Kidney (tissue), 14 donors: ENCODE measurements around the gene PRR5L. TPM values are rescaled to one million over a fixed set of nuclear protein-coding genes. Genes with fewer than 3 reads are reported as not detected.

ENCODE experiments used
- DNase-seq, 5 donors: peaks; one replicate each; pipeline ENCODE4 v3.0.0-alpha.2; 2013 to 2020
- FAIRE-seq: peaks from 2 replicates; lab custom pipeline; 2012; peaks lifted over from hg19 to GRCh38; lab: Jason Lieb, UNC
- H3K27ac ChIP-seq, 2 donors: one replicate each; pipeline ENCODE4 v1.7.0; 2013; ENCODE audit warnings: low read depth in 2 of 2, low read length in 2 of 2, inconsistent platforms in 1 of 2
- H3K27me3 ChIP-seq: one replicate; pipeline ENCODE4 v1.7.1; 2013; ENCODE audit warnings: low read length, inconsistent platforms; ENCODE audit not compliant: control insufficient read depth, insufficient read depth
- H3K36me3 ChIP-seq, 3 donors: one replicate each; pipeline versions ENCODE4 v1.7.0 to v1.7.1; 2013; ENCODE audit warnings: low read length in 3 of 3, control low read depth in 1 of 3, inconsistent platforms in 1 of 3; ENCODE audit not compliant: insufficient read depth in 3 of 3, control insufficient read depth in 2 of 3
- H3K4me1 ChIP-seq, 3 donors: one replicate each; pipeline versions ENCODE4 v1.7.0 to v1.7.1; 2013; ENCODE audit warnings: low read length in 3 of 3, inconsistent platforms in 1 of 3, low read depth in 1 of 3; ENCODE audit not compliant: control insufficient read depth in 2 of 3, insufficient read depth in 2 of 3
- H3K4me3 ChIP-seq, 3 donors: one replicate each; pipeline versions ENCODE4 v1.7.0 to v1.8.1; 2013; ENCODE audit warnings: low read length in 3 of 3, control low read depth in 1 of 3, inconsistent platforms in 1 of 3
- H3K9ac ChIP-seq, 3 donors: one replicate each; pipeline versions ENCODE4 v1.7.0 to v1.7.1; 2013; ENCODE audit warnings: low read length in 3 of 3, control low read depth in 1 of 3, inconsistent platforms in 1 of 3
- H3K9me3 ChIP-seq, 3 donors: one replicate each; pipeline versions ENCODE4 v1.7.0 to v1.7.1; 2013; ENCODE audit warnings: low read length in 3 of 3, control low read depth in 1 of 3, inconsistent platforms in 1 of 3; ENCODE audit not compliant: control insufficient read depth in 2 of 3, insufficient read depth in 1 of 3
- CTCF ChIP-seq: IDR thresholded peaks from 3 replicates; pipeline ENCODE4 v1.5.1; 2012; ENCODE audit warnings: mild to moderate bottlenecking, moderate library complexity, borderline replicate concordance; ENCODE audit not compliant: insufficient read depth; ENCODE audit errors: extremely low read depth
- intact Hi-C: fragments of 100-400 bp; cut with DNase I; formaldehyde crosslinking; loops from one replicate; pipeline ENCODE4 v1.11.1; 2022
- polyA plus RNA-seq: library from polyadenylated mRNA; stranded (reverse); fragments of 350-450 nt; fragmentation: Illumina TruSeq; extraction: RNeasy Lipid Tissue Mini Kit (QIAGEN cat#74804); gene quantifications from one replicate; pipeline ENCODE4 v1.2.3, GENCODE V29; 2014; ENCODE audit warnings: low read depth, low replicate concordance; ENCODE audit not compliant: insufficient read depth
- total RNA-seq: library from RNA; stranded (reverse); fragmentation: NEBNext Ultra II Directional; extraction: Animal tissue kit (Norgen Biotek cat#: 25700); gene quantifications from one replicate; pipeline ENCODE4 v1.2.1, GENCODE V29; 2021
- donor health status: control.
- donor health status: control.
- donor health status: control.
- donor health status: control.
- donor health status: control.
- donor health status: DM: yes; HTN: yes; CAD: no.
- donor health status: Normal renal cell carcinoma (clear cell type).

PRR5L gene
- total and polyA plus RNA-seq, 2 donors from 2014 or later, result 6.3 to 17.5 TPM

DNA sequence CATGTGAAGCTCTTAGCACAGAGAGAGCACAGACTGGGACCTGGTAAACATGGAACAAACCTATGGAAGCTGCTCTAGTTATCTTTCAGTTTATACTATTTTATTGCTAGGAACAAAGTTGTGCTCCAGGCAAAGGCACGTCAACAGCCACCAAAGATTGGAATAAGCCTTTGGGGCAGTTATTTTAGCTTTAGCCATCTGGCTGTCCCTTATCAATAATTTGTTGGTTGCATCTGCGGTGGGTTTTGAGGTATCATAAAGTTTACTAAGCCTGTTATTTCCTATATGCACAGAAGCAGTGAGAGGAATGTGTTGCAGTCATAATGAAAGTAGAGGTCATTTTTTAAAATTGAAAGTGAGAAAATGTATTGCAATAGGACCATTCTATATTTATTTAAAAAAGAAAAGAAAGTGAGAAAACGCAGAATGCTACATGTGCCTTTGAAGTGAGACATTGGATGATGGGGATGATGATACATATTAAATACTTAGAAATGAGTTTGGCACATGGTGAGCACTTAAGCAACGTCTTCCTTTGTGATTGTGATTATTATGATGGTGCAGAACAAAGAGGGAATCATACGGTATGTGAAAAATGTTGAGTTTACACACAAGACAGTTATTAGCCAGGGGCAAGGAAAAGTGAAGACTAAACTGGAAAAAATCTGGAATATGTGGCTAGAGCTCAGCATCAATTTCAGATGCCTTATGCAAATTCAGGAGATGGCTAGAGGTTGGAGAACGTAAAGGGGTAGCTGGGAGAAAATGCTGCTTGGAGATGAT is 58.3 kb downstream of the PRR5L start:
- Histone ChIP-seq H3K4me1 (no peaks in the 10 kb centered on the region), H3K9ac (no peak overlapping the region), H3K4me3 (no peak overlapping the region), H3K27me3 (no peaks in the 10 kb centered on the region), H3K27ac (no peak overlapping the region), H3K9me3 (no peaks in the 10 kb centered on the region), H3K36me3 (no peaks in the 10 kb centered on the region)
- FAIRE-seq, result no peak
- intact Hi-C loops, result no loop called here
- no peak for TF ChIP-seq CTCF
- no peak for DNase-seq

GRCh38 chr11:36356201-36356600 is 60.1 kb downstream of the PRR5L start:
- Histone ChIP-seq H3K36me3 (no peaks in the 10 kb centered on the region), H3K4me1 (peaks cover 0 to 5% (median 0%) of the 10 kb centered on the region in 3 donors), H3K27ac (no peak overlapping the region), H3K9ac (no peak overlapping the region), H3K27me3 (no peaks in the 10 kb centered on the region), H3K4me3 (no peak overlapping the region), H3K9me3 (no peaks in the 10 kb centered on the region)
- intact Hi-C loops, result no loop called here
- no peak for DNase-seq
- no peak for TF ChIP-seq CTCF
- FAIRE-seq, result no peak

GRCh38 chr11:36357831-36358230 is 61.7 kb downstream of the PRR5L start:
- intact Hi-C loops, result no loop called here
- DNase-seq (no peak), FAIRE-seq (no peak)
- no peaks in the 10 kb centered on the region for H3K36me3 ChIP-seq
- H3K4me3 ChIP-seq, result no peak overlapping the region
- no peaks in the 10 kb centered on the region for H3K27me3 ChIP-seq
- H3K4me1 ChIP-seq, result peaks cover 0 to 10% (median 2%) of the 10 kb centered on the region in 3 donors
- TF ChIP-seq CTCF, result no peak
- H3K9me3 ChIP-seq, result no peaks in the 10 kb centered on the region
- H3K9ac ChIP-seq, result no peak overlapping the region
- H3K27ac ChIP-seq, result no peak overlapping the region
